ENCODE results near the gene CCP110.

DNA sequence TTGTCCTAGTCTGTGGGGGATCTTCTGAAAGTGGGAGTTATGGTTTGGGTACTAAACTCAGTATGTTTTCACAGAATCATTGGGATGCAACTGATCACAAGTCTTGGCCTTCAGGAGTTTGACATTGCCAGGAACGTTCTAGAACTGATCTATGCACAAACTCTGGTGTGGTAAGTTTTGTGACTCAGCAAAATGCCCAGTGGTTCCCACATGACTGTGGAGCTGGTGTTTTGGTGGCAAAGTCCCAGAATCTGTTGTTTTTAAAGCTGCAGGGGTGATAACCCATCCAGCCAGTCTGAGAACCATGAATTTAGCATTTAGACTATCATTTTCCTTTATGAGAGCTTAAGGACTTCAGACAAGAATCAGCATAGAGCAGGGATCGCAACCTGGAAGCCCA lies 42.4 kb upstream of the CCP110 start:
- TF ChIP-seq, protein P1, sequence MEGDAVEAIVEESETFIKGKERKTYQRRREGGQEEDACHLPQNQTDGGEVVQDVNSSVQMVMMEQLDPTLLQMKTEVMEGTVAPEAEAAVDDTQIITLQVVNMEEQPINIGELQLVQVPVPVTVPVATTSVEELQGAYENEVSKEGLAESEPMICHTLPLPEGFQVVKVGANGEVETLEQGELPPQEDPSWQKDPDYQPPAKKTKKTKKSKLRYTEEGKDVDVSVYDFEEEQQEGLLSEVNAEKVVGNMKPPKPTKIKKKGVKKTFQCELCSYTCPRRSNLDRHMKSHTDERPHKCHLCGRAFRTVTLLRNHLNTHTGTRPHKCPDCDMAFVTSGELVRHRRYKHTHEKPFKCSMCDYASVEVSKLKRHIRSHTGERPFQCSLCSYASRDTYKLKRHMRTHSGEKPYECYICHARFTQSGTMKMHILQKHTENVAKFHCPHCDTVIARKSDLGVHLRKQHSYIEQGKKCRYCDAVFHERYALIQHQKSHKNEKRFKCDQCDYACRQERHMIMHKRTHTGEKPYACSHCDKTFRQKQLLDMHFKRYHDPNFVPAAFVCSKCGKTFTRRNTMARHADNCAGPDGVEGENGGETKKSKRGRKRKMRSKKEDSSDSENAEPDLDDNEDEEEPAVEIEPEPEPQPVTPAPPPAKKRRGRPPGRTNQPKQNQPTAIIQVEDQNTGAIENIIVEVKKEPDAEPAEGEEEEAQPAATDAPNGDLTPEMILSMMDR (IDR thresholded peaks at IDR 0.05): no peak
- TF ChIP-seq POLR2A (IDR thresholded peaks at IDR 0.05): no peak

All from Peyer's patch (tissue), 4 donors.